Measurements from ENCODE around the gene OSBPL3.

- TF ChIP-seq EZH2 (IDR thresholded peaks at IDR 0.05; ENCODE audit: insufficient read depth, poor library complexity, severe bottlenecking) (no peak), EZH2phosphoT487 (IDR thresholded peaks at IDR 0.05; ENCODE audit: insufficient read depth, low read depth) (no peak)
These were observed 12.3 kb downstream of the OSBPL3 start for GRCh38 chr7:24967696-24968095.

All from GM23248 (cell line).